WTC11 (cell line): ENCODE results near the gene UBASH3B.

Experiments
- CTCF ChIP-seq: fragments of 200-600 bp; IDR thresholded peaks from 2 replicates; pipeline ENCODE4 v1.8.0; 2022; ENCODE audit warnings: antibody characterized with exemption
- FOXP1 ChIP-seq: sonication (generic); formaldehyde crosslinking; IDR thresholded peaks from 2 replicates; pipeline ENCODE4 v1.8.0; 2022; ENCODE audit warnings: missing genetic modification reagents, mild to moderate bottlenecking, moderate library complexity, borderline replicate concordance
- NFE2L1 ChIP-seq: sonication (generic); formaldehyde crosslinking; IDR thresholded peaks from 2 replicates; pipeline ENCODE4 v1.8.1; 2023; ENCODE audit warnings: missing genetic modification reagents

GRCh38 chr11:122754028-122754427, 98.5 kb downstream of the UBASH3B start:
- TF ChIP-seq NFE2L1 (CRISPR knock-in tag) = no peak
- no peak for TF ChIP-seq CTCF
- no peak for TF ChIP-seq FOXP1 (CRISPR knock-in tag)
